Natural killer cell (primary cell): ENCODE data around the gene ADPRH. TPM values are rescaled to one million over a fixed set of nuclear protein-coding genes. Genes with fewer than 3 reads are reported as not detected.

Source experiments
- ATAC-seq, 3 donors: fragments of 150-1000 bp in 2 of 3; fragments of 200-7000 bp in 1 of 3; cut with Tn5 transposase; 1 replicate in 1 of 3; 2 replicates in 2 of 3; pipeline ENCODE4 v1.10.0; 2021; ENCODE audit warnings: mild to moderate bottlenecking in 2 of 3, moderate library complexity in 2 of 3
- DNase-seq, 2 donors: peaks; one replicate each; pipeline versions ENCODE4 v3.0.0 to v3.0.0-alpha.2; 2013 to 2021; ENCODE audit warnings: mixed read lengths in 1 of 2
- H3K27ac ChIP-seq: one replicate; pipeline ENCODE4 v1.5.1; 2013; ENCODE audit warnings: mild to moderate bottlenecking, low read length
- H3K27me3 ChIP-seq: one replicate; pipeline ENCODE4 v1.6.1; 2013; ENCODE audit warnings: low read length; ENCODE audit not compliant: control insufficient read depth, insufficient read depth
- H3K36me3 ChIP-seq: one replicate; pipeline ENCODE4 v1.6.1; 2013; ENCODE audit warnings: low read length; ENCODE audit not compliant: control insufficient read depth, insufficient read depth
- H3K4me1 ChIP-seq: one replicate; pipeline ENCODE4 v1.6.1; 2013; ENCODE audit warnings: low read length; ENCODE audit not compliant: control insufficient read depth, insufficient read depth
- H3K4me3 ChIP-seq: one replicate; pipeline ENCODE4 v1.5.1; 2013; ENCODE audit warnings: low read length
- H3K9me3 ChIP-seq: one replicate; pipeline ENCODE4 v1.6.1; 2013; ENCODE audit warnings: low read length; ENCODE audit not compliant: control insufficient read depth, insufficient read depth
- H3K27ac Mint-ChIP-seq, 2 donors: one replicate each; pipeline ENCODE4 v1.8.0; 2022; ENCODE audit warnings: mild to moderate bottlenecking in 2 of 2, mixed read lengths in 2 of 2, moderate library complexity in 1 of 2
- H3K27me3 Mint-ChIP-seq, 2 donors: one replicate each; pipeline ENCODE4 v1.8.0; 2022; ENCODE audit warnings: low read depth in 2 of 2, mixed read lengths in 2 of 2
- H3K36me3 Mint-ChIP-seq: one replicate; pipeline ENCODE4 v1.8.0; 2022; ENCODE audit warnings: mixed read lengths
- H3K4me1 Mint-ChIP-seq, 2 donors: one replicate each; pipeline ENCODE4 v1.8.0; 2022; ENCODE audit warnings: mixed read lengths in 2 of 2
- H3K4me3 Mint-ChIP-seq: one replicate; pipeline ENCODE4 v1.8.0; 2022; ENCODE audit warnings: mild to moderate bottlenecking, moderate library complexity, mixed read lengths
- H3K9me3 Mint-ChIP-seq, 2 donors: one replicate each; pipeline ENCODE4 v1.8.0; 2022; ENCODE audit warnings: mixed read lengths in 2 of 2
- CTCF ChIP-seq: fragments of 200-600 bp; IDR thresholded peaks from one replicate; pipeline ENCODE4 v1.8.0; 2022; ENCODE audit warnings: antibody characterized with exemption
- WGBS: methylation state at CpG from one replicate; pipeline ENCODE4 v1.1.7; 2013; ENCODE audit warnings: missing lambda C conversion rate; ENCODE audit not compliant: insufficient coverage; 5-methylcytosine and 5-hydroxymethylcytosine counted together
- intact Hi-C: fragments of 100-400 bp; cut with micrococcal nuclease; formaldehyde crosslinking; loops from one replicate; pipeline ENCODE4 v1.14.2; 2022
- total RNA-seq, 4 donors: library from RNA; stranded (reverse); fragments of 120-200 nt in 1 of 4; gene quantifications; one replicate each; pipeline versions ENCODE4 v1.2.3 to v1.2.4, GENCODE V29; 2013 to 2022

Gene ADPRH
- total RNA-seq, 3 donors from 2014 or later (not counting 1 experiment from before 2014, with no cell fraction given) = 3.8 to 6.2 (median 4.5) TPM

- Mint-ChIP-seq H3K27ac (no peak overlapping the region), H3K9me3 (no peaks in the 10 kb centered on the region), H3K27me3 (peaks cover 8 to 15% of the 10 kb centered on the region in 2 donors), H3K4me3 (no peak overlapping the region), H3K4me1 (no peaks in the 10 kb centered on the region), H3K36me3 (no peaks in the 10 kb centered on the region)
- DNase-seq (no peak), ATAC-seq (no peak)
- Histone ChIP-seq H3K9me3 (no peaks in the 10 kb centered on the region), H3K4me3 (no peak overlapping the region), H3K27ac (no peak overlapping the region), H3K36me3 (no peaks in the 10 kb centered on the region), H3K4me1 (no peaks in the 10 kb centered on the region), H3K27me3 (no peaks in the 10 kb centered on the region)
- intact Hi-C loops = no loop called here
- 83% methylated on average over 4 of the region's 4 CpGs for WGBS
- no peak for TF ChIP-seq CTCF
These were observed 36.8 kb downstream of the ADPRH start for GRCh38 chr3:119616056-119616455.

DNA sequence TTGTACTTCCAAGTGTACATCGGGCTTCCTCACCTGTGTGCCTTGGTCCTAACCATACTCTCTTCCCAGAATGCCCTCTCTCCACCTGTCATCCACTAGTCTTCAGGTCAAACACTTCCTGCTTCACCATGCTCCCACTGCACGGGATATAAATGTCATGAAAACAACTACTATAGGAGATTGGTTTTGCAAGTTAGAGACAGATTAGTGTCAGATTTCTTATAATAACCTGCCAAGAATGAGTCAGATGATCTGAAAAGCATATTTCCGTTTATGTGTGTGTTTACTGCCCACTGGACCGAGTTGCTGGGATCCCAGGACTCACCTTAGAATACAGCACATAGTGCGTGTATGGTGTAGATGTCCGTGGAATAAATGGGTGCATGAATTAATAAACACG lies 39.8 kb downstream of the ADPRH start:
- peaks cover 0 to 11% of the 10 kb centered on the region in 2 donors for H3K27me3 Mint-ChIP-seq
- Histone ChIP-seq H3K9me3 (no peaks in the 10 kb centered on the region), H3K4me1 (no peaks in the 10 kb centered on the region), H3K4me3 (no peak overlapping the region), H3K36me3 (no peaks in the 10 kb centered on the region), H3K27me3 (no peaks in the 10 kb centered on the region), H3K27ac (no peak overlapping the region)
- no peak overlapping the region for H3K4me3 Mint-ChIP-seq
- DNase-seq (no peak), ATAC-seq (no peak)
- no peaks in the 10 kb centered on the region for H3K36me3 Mint-ChIP-seq
- no peaks in the 10 kb centered on the region for H3K4me1 Mint-ChIP-seq
- TF ChIP-seq CTCF = no peak
- 87% methylated on average over 7 of the region's 7 CpGs for WGBS
- H3K27ac Mint-ChIP-seq = no peak overlapping the region
- no peaks in the 10 kb centered on the region for H3K9me3 Mint-ChIP-seq
- intact Hi-C loops = no loop called here

GRCh38 chr3:119620899-119621298 lies 41.6 kb downstream of the ADPRH start:
- intact Hi-C loops = no loop called here
- TF ChIP-seq CTCF = no peak
- H3K4me3 ChIP-seq = no peak overlapping the region
- no peak overlapping the region for H3K27ac ChIP-seq
- WGBS = 98% methylated on average over 5 of the region's 5 CpGs
- H3K9me3 ChIP-seq = no peaks in the 10 kb centered on the region
- H3K27ac Mint-ChIP-seq = no peak overlapping the region
- H3K36me3 Mint-ChIP-seq = no peaks in the 10 kb centered on the region
- no peaks in the 10 kb centered on the region for H3K9me3 Mint-ChIP-seq
- H3K27me3 ChIP-seq = no peaks in the 10 kb centered on the region
- no peaks in the 10 kb centered on the region for H3K36me3 ChIP-seq
- ATAC-seq (no peak), DNase-seq (no peak)
- no peak overlapping the region for H3K4me3 Mint-ChIP-seq
- no peaks in the 10 kb centered on the region for H3K4me1 ChIP-seq
- H3K27me3 Mint-ChIP-seq = peaks cover 0 to 9% of the 10 kb centered on the region in 2 donors
- no peaks in the 10 kb centered on the region for H3K4me1 Mint-ChIP-seq

DNA sequence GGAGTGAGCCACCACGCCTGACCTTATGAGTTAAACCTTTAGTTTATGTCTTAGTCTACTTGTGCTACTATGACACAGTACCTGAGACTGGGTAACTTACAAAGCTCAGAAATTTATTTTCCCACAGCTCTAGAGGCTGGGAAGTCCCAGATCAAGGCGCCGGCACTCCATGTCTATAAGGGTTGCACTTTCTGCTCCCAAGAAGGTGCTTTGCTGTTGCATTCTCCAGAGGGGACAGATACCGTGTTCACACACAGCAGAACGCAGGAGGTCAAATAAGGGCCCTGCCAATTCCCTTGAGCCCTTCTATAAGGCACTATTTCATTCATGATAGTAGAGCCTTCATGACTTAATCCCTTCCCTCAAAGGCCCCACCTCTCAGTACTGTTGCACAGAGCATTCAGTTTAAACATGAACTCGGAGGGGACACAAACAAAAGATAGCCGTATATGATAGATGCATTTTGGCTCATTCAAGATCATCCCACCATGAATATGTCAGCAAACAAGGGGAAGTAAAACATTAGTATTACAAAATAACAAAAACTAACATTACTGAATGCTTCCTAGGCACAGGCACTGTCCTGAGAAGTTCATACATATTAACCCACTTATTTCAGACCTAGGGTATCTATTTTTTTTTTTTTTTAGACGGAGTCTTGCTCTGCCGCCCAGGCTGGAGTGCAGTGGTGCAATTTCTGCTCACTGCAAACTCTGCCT lies 44.9 kb downstream of the ADPRH start:
- H3K4me1 Mint-ChIP-seq = peaks cover 0 to 21% of the 10 kb centered on the region in 2 donors
- Histone ChIP-seq H3K4me1 (peaks cover 19% of the 10 kb centered on the region), H3K4me3 (no peak overlapping the region), H3K27ac (no peak overlapping the region), H3K36me3 (no peaks in the 10 kb centered on the region), H3K27me3 (no peaks in the 10 kb centered on the region), H3K9me3 (no peaks in the 10 kb centered on the region)
- no peaks in the 10 kb centered on the region for H3K9me3 Mint-ChIP-seq
- intact Hi-C loops = no loop called here
- DNase-seq (no peak), ATAC-seq (no peak)
- H3K36me3 Mint-ChIP-seq = no peaks in the 10 kb centered on the region
- no peak overlapping the region for H3K4me3 Mint-ChIP-seq
- 93% methylated on average over 8 of the region's 9 CpGs for WGBS
- no peak for TF ChIP-seq CTCF
- no peak overlapping the region for H3K27ac Mint-ChIP-seq
- peaks cover 0 to 7% of the 10 kb centered on the region in 2 donors for H3K27me3 Mint-ChIP-seq
